ENCODE data around the gene CDK11A.
A peak's percentile ranks its signal among the peaks of the same experiment; 100 is the strongest.
"Not testable (repeated sequence)": the region's sequence is repeated elsewhere in the genome, so short reads cannot be mapped to it uniquely, and the experiment has no call there.

CDK11A gene

GRCh38 chr1:1732381-1732780, 8.2 kb upstream of the CDK11A start:
- Histone ChIP-seq H3K9me3 (no peaks in the 10 kb centered on the region), H3K36me3 (peaks cover 13 to 56% (median 40%) of the 10 kb centered on the region in 3 donors), H3K27me3 (no peaks in the 10 kb centered on the region), H3K27ac (no peak overlapping the region), H3K4me1 (no peaks in the 10 kb centered on the region), H3K4me3 (no peak overlapping the region)
- TF ChIP-seq CTCF (IDR thresholded peaks at IDR 0.05): no peak
- DNase-seq: no peak
- intact Hi-C loops (cut with DNase I; ENCODE audit: low total_unique reads): no loop called here

- Histone ChIP-seq H3K36me3 (peaks cover 13 to 50% (median 37%) of the 10 kb centered on the region in 3 donors), H3K9me3 (no peaks in the 10 kb centered on the region), H3K4me3 (no peak overlapping the region), H3K27ac (no peak overlapping the region), H3K4me1 (no peaks in the 10 kb centered on the region), H3K27me3 (no peaks in the 10 kb centered on the region)
- DNase-seq: no peak
- TF ChIP-seq CTCF (IDR thresholded peaks at IDR 0.05): no peak
- intact Hi-C loops (cut with DNase I; ENCODE audit: low total_unique reads): no loop called here
These were observed 6.7 kb upstream of the CDK11A start for GRCh38 chr1:1730870-1731269.

- intact Hi-C loops (cut with DNase I; ENCODE audit: low total_unique reads); H3K4me1 ChIP-seq; H3K27ac ChIP-seq; DNase-seq; H3K4me3 ChIP-seq; H3K9me3 ChIP-seq; H3K27me3 ChIP-seq: not testable (repeated sequence)
- peaks cover 13 to 47% (median 37%) of the 10 kb centered on the region in 3 donors for H3K36me3 ChIP-seq
These were observed 6.1 kb upstream of the CDK11A start for GRCh38 chr1:1730230-1730629.

GRCh38 chr1:1729116-1729816, 5.1 kb upstream of the CDK11A start:
- DNase-seq; intact Hi-C loops (cut with DNase I; ENCODE audit: low total_unique reads); H3K27me3 ChIP-seq; H3K9me3 ChIP-seq; H3K4me3 ChIP-seq; H3K27ac ChIP-seq; H3K4me1 ChIP-seq: not testable (repeated sequence)
- peaks cover 13 to 38% (median 32%) of the 10 kb centered on the region in 3 donors for H3K36me3 ChIP-seq

GRCh38 chr1:1728308-1729005, 4.3 kb upstream of the CDK11A start:
- DNase-seq; H3K27me3 ChIP-seq; H3K4me1 ChIP-seq; H3K27ac ChIP-seq; intact Hi-C loops (cut with DNase I; ENCODE audit: low total_unique reads); H3K4me3 ChIP-seq; H3K9me3 ChIP-seq: not testable (repeated sequence)
- peaks cover 13 to 32% (median 28%) of the 10 kb centered on the region in 3 donors for H3K36me3 ChIP-seq

GRCh38 chr1:1727131-1727651, 3.0 kb upstream of the CDK11A start:
- H3K27ac ChIP-seq; H3K4me1 ChIP-seq; H3K27me3 ChIP-seq; DNase-seq; H3K4me3 ChIP-seq; H3K9me3 ChIP-seq; intact Hi-C loops (cut with DNase I; ENCODE audit: low total_unique reads): not testable (repeated sequence)
- H3K36me3 ChIP-seq: peaks cover 2 to 20% (median 16%) of the 10 kb centered on the region in 3 donors

GRCh38 chr1:1726088-1726487, 1.9 kb upstream of the CDK11A start:
- H3K27ac ChIP-seq; H3K9me3 ChIP-seq; H3K4me3 ChIP-seq; intact Hi-C loops (cut with DNase I; ENCODE audit: low total_unique reads); H3K4me1 ChIP-seq; DNase-seq; H3K27me3 ChIP-seq: not testable (repeated sequence)
- H3K36me3 ChIP-seq: peaks cover 4 to 13% (median 11%) of the 10 kb centered on the region in 3 donors

- no peak for TF ChIP-seq CTCF (IDR thresholded peaks at IDR 0.05)
- no peak overlapping the region for H3K4me3 ChIP-seq
- no peak overlapping the region for H3K27ac ChIP-seq
- no peaks in the 10 kb centered on the region for H3K27me3 ChIP-seq
- peaks cover 0 to 3% (median 0%) of the 10 kb centered on the region in 4 donors for H3K4me1 ChIP-seq
- peaks cover 7 to 34% (median 18%) of the 10 kb centered on the region in 3 donors for H3K36me3 ChIP-seq
- DNase-seq: no peak
- intact Hi-C loops (cut with DNase I; ENCODE audit: low total_unique reads): loop anchor here (5.0 kb wide), 1 partner anchor 64 kb away; the partner anchor contains the start of gene CDK11B
- no peaks in the 10 kb centered on the region for H3K9me3 ChIP-seq
These were observed 3.0 kb downstream of the CDK11A start for GRCh38 chr1:1721201-1721600.

- DNase-seq; H3K27ac ChIP-seq; intact Hi-C loops (cut with DNase I; ENCODE audit: low total_unique reads); H3K4me1 ChIP-seq; H3K4me3 ChIP-seq; H3K27me3 ChIP-seq; H3K9me3 ChIP-seq: not testable (repeated sequence)
- peaks cover 9 to 26% (median 9%) of the 10 kb centered on the region in 3 donors for H3K36me3 ChIP-seq
These were observed 8.9 kb downstream of the CDK11A start for GRCh38 chr1:1715109-1715883.

- peak in 1 of 2 donors; percentile 34 for DNase-seq
- H3K4me3 ChIP-seq; H3K27me3 ChIP-seq; H3K4me1 ChIP-seq; intact Hi-C loops (cut with DNase I; ENCODE audit: low total_unique reads); H3K27ac ChIP-seq; H3K9me3 ChIP-seq: not testable (repeated sequence)
- H3K36me3 ChIP-seq: peaks cover 4 to 40% (median 22%) of the 10 kb centered on the region in 3 donors
These were observed 16.3 kb downstream of the CDK11A start for GRCh38 chr1:1707897-1708296.

All from tibial artery (tissue), 4 donors.